ENCODE data around the gene KCNK13.

GRCh38 chr14:90040411-90040810 is 21.4 kb upstream of the KCNK13 start:
- TF ChIP-seq CTCF (IDR thresholded peaks at IDR 0.05): no peak
- no peak for TF ChIP-seq EP300 (IDR thresholded peaks at IDR 0.05)
- no peak for TF ChIP-seq POLR2AphosphoS5 (IDR thresholded peaks at IDR 0.05)
